ENCODE measurements around the gene CLPTM1L. TPM values are rescaled to one million over a fixed set of nuclear protein-coding genes. Genes with fewer than 3 reads are reported as not detected.

Gene CLPTM1L
- polyA plus RNA-seq, 1 experiment = 85.5 TPM

DNA sequence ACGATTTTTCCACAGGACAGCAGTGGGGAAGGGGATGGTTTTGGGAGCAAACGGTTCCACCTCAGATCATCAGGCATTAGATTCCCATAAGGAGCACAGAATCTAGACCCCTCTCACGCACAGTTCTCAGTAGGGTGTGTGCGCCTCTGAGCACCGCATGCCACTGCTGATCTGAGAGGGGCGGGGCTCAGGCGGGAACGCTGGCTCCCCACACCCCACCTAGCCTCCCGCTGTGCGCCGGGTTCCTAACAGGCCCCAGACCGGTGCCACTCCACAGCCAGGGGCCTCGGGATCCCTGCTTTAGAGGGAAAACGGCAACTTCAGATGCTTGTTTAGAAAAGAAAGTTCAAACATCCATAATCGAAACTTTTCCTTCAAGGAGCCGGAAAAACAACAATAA is 70.4 kb downstream of the CLPTM1L start:
- CTCF ChIA-PET = no interaction called here
- TF ChIP-seq, protein P1, sequence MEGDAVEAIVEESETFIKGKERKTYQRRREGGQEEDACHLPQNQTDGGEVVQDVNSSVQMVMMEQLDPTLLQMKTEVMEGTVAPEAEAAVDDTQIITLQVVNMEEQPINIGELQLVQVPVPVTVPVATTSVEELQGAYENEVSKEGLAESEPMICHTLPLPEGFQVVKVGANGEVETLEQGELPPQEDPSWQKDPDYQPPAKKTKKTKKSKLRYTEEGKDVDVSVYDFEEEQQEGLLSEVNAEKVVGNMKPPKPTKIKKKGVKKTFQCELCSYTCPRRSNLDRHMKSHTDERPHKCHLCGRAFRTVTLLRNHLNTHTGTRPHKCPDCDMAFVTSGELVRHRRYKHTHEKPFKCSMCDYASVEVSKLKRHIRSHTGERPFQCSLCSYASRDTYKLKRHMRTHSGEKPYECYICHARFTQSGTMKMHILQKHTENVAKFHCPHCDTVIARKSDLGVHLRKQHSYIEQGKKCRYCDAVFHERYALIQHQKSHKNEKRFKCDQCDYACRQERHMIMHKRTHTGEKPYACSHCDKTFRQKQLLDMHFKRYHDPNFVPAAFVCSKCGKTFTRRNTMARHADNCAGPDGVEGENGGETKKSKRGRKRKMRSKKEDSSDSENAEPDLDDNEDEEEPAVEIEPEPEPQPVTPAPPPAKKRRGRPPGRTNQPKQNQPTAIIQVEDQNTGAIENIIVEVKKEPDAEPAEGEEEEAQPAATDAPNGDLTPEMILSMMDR (IDR thresholded peaks at IDR 0.05; ENCODE audit: low read depth, low read length) = no peak
- H3K27me3 ChIP-seq (ENCODE audit: control insufficient read depth, insufficient read depth, low read length) = no peaks in the 10 kb centered on the region

DNA sequence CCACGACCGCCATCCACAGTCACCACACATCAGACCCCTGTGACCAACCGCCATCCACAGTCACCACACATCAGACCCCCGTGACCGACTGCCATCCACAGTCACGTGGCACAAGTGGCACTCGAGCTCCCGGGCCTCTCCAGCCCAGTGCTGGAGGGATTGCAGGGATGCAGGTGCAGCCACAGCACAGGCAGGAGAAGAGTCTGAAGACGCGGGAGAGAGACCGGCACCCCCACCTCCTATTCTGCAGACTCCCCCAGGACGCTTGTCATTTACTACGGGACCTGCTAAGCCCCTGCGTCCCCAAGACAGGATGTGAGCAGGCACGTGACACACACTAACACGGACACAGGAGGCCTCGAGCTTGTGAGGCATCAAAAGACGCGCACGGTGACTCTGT is 71.2 kb downstream of the CLPTM1L start:
- ChIA-PET CTCF (no interaction called here), POLR2A (no interaction called here)
- Histone ChIP-seq H3K27me3 (ENCODE audit: control insufficient read depth, insufficient read depth, low read length) (no peaks in the 10 kb centered on the region), H3K4me3 (ENCODE audit: low read depth, low read length) (no peak overlapping the region), H3K9me3 (ENCODE audit: control insufficient read depth, insufficient read depth, low read length) (peaks cover 84% of the 10 kb centered on the region), H3K27ac (ENCODE audit: low read depth, low read length) (no peak overlapping the region)
- TF ChIP-seq, protein P1 (IDR thresholded peaks at IDR 0.05; ENCODE audit: low read depth, low read length) = no peak
- no peak for DNase-seq (ENCODE audit: low read depth, low spot score)

More for the DNA sequence above, 70.4 kb downstream of the CLPTM1L start:
- POLR2A ChIA-PET = no interaction called here
- H3K27ac ChIP-seq (ENCODE audit: low read depth, low read length) = no peak overlapping the region
- H3K9me3 ChIP-seq (ENCODE audit: control insufficient read depth, insufficient read depth, low read length) = peaks cover 85% of the 10 kb centered on the region
- H3K4me3 ChIP-seq (ENCODE audit: low read depth, low read length) = no peak overlapping the region
- DNase-seq (ENCODE audit: low read depth, low spot score) = no peak

DNA sequence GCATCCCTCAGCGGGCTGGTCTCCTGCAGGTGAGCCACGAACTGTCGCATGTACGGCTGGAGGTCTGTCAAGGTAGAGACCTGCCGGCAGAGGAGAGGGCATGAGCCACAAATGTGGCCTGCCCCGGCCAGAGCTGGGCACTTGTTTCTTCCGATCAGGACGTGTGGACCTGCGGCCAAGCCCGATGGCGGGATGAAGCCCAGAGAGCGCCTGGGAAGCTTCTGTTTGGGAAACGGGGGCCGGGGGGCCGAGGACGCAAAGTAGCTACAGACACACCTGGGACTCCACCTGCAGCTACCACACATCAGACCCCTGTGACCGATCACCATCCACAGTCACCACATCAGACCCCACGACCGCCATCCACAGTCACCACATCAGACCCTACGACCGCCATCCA is 72.7 kb downstream of the CLPTM1L start:
- TF ChIP-seq, protein P1 (IDR thresholded peaks at IDR 0.05; ENCODE audit: low read depth, low read length) = no peak
- CTCF ChIA-PET = no interaction called here
- POLR2A ChIA-PET = no interaction called here
- no peak for DNase-seq (ENCODE audit: low read depth, low spot score)
- Histone ChIP-seq H3K9me3 (ENCODE audit: control insufficient read depth, insufficient read depth, low read length) (peaks cover 75% of the 10 kb centered on the region), H3K27me3 (ENCODE audit: control insufficient read depth, insufficient read depth, low read length) (no peaks in the 10 kb centered on the region), H3K4me3 (ENCODE audit: low read depth, low read length) (no peak overlapping the region), H3K27ac (ENCODE audit: low read depth, low read length) (no peak overlapping the region)

DNA sequence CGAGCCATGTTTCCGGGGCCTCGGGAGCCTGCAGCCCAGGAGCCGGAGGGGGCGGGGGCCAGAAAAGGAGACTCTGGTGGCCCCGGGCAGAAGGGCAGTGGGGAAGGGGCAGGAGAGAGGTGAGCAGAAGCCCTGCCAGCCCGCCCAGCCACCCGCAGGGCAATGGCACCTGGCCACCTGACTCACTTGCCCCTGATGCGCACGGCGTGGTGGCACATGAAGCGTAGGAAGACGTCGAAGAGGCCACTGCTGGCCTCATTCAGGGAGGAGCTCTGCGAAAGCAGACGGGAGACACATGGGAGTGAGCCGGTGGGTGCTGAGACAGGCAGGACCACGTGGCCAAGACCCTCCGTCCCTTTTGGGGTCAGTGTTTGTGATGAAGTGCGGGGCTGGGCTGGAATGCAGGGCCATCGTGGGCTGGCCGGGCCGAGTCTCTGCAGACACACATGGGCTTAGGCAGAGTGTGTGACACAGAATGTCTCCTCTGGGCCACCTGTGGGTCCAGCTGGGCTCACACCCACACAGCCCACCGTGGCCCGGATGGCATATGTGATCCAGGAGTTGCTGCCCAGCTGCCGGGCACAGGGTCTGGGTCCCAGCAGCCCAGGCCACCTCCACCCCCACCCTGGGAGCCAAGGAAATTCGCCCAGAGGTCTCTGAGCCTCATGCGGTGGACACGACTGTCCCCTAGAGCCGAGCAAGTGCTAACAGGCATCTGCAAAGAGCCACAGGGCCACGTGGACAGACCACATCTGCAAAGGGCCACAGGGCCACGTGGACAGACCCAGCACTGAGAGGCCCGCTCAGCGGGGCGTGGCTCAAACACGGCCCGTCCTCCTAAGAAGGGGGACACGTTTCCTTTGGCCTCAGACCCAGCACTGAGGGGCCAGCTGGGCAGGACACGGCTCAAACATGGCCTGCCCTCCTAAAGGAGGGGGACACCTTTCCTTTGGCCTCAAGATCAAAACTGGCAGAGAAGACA is 73.7 kb downstream of the CLPTM1L start:
- TF ChIP-seq, protein P1 (IDR thresholded peaks at IDR 0.05; ENCODE audit: low read depth, low read length) = no peak
- Histone ChIP-seq H3K27ac (ENCODE audit: low read depth, low read length) (no peak overlapping the region), H3K9me3 (ENCODE audit: control insufficient read depth, insufficient read depth, low read length) (peaks cover 74% of the 10 kb centered on the region), H3K4me3 (ENCODE audit: low read depth, low read length) (no peak overlapping the region), H3K27me3 (ENCODE audit: control insufficient read depth, insufficient read depth, low read length) (no peaks in the 10 kb centered on the region)
- no peak for DNase-seq (ENCODE audit: low read depth, low spot score)
- POLR2A ChIA-PET = no interaction called here
- CTCF ChIA-PET = no interaction called here

DNA sequence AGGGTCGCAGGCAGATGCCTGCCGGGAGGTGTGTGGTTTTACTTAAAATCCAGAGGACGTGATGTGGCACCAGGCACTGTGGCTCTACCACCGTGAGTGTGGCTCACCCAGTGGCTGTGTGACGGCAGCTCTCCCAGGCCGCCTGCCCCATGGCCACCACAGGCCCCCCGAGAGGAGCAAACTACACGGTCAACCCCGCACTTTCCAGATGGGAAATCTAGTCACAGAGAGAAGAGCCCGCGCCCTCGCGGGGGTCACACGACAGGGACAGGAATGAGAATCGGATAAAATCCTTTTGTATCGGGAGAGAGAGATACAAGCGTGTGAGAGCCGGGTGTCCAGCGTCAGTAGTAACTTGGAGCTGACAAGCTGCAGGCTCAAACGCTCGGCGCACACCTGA is 74.5 kb downstream of the CLPTM1L start:
- POLR2A ChIA-PET = no interaction called here
- TF ChIP-seq, protein P1 (IDR thresholded peaks at IDR 0.05; ENCODE audit: low read depth, low read length) = no peak

More for the DNA sequence above, 74.5 kb downstream of the CLPTM1L start:
- Histone ChIP-seq H3K9me3 (ENCODE audit: control insufficient read depth, insufficient read depth, low read length) (peaks cover 81% of the 10 kb centered on the region), H3K27ac (ENCODE audit: low read depth, low read length) (no peak overlapping the region), H3K27me3 (ENCODE audit: control insufficient read depth, insufficient read depth, low read length) (no peaks in the 10 kb centered on the region), H3K4me3 (ENCODE audit: low read depth, low read length) (no peak overlapping the region)
- CTCF ChIA-PET = no interaction called here
- DNase-seq (ENCODE audit: low read depth, low spot score) = no peak

Data from AG04450 (cell line).